Prostate gland (tissue), 2 donors: Measurements from ENCODE around the gene C17orf114.

Experiments used
- DNase-seq: peaks from one replicate; pipeline ENCODE4 v3.0.0-alpha.2; 2019; ENCODE audit warnings: low spot score
- H3K27ac ChIP-seq, 2 donors: fragments of 200-600 bp; sonication (generic); 2 replicates each; pipeline ENCODE4 v1.5.1; 2017 to 2019
- H3K27me3 ChIP-seq: fragments of 200-600 bp; sonication (generic); replicated peaks from 2 replicates; pipeline ENCODE4 v1.5.1; 2019; ENCODE audit not compliant: insufficient read depth
- H3K36me3 ChIP-seq, 2 donors: fragments of 200-600 bp; sonication (generic); 1 replicate in 1 of 2; 2 replicates in 1 of 2; pipeline versions ENCODE4 v1.5.1 to v1.8.1; 2017 to 2019
- H3K4me1 ChIP-seq: fragments of 200-600 bp; sonication (generic); replicated peaks from 2 replicates; pipeline ENCODE4 v1.5.1; 2019
- H3K4me3 ChIP-seq, 2 donors: fragments of 200-600 bp; sonication (generic); 2 replicates each; pipeline ENCODE4 v1.5.1; 2017 to 2019
- H3K9me3 ChIP-seq: fragments of 200-600 bp; sonication (generic); 2 replicates; pipeline ENCODE4 v1.5.1; 2017
- CTCF ChIP-seq, 4 experiments: fragments of 200-600 bp in 2 of 4; fragments of 450-650 bp in 2 of 4; sonication (generic) in 2 of 4; IDR thresholded peaks; 1 replicate in 3 of 4; 2 replicates in 1 of 4; pipeline ENCODE4 v1.5.1; 2016 to 2019; ENCODE audit warnings: antibody characterized with exemption in 4 of 4, mild to moderate bottlenecking in 2 of 4, moderate library complexity in 2 of 4
- POLR2A ChIP-seq: fragments of 450-650 bp; IDR thresholded peaks from one replicate; pipeline ENCODE4 v1.6.1; 2016; ENCODE audit warnings: antibody characterized with exemption, mild to moderate bottlenecking
- POLR2AphosphoS5 ChIP-seq: sonication (generic); formaldehyde crosslinking; IDR thresholded peaks from one replicate; pipeline ENCODE4 v1.6.1; 2017; ENCODE audit warnings: antibody characterized with exemption
- WGBS: methylation state at CpG from one replicate; pipeline ENCODE4 v1.1.5; 2018; 5-methylcytosine and 5-hydroxymethylcytosine counted together
- intact Hi-C: fragments of 100-400 bp; cut with DNase I; formaldehyde crosslinking; loops from one replicate; pipeline ENCODE4 v1.14.2; 2022

C17orf114 gene

GRCh38 chr17:4806777-4807604 lies 4.9 kb upstream of the C17orf114 start, which contains the start of gene PLD2:
TSS of gene PLD2 (plus strand) at chr17:4807152. CDS start at chr17:4807773, 621 bp downstream.
- TF ChIP-seq POLR2A (peak; percentile 80), CTCF (IDR thresholded peaks at IDR 0.05) (no peak)
- Histone ChIP-seq H3K27ac (peak within 1 kb of the TSS; percentile 79 to 83), H3K4me3 (peak within 1 kb of the TSS; percentile 76 to 83), H3K4me1 (peaks cover 4% of the 10 kb centered on the region), H3K36me3 (no peaks in the 10 kb centered on the region), H3K9me3 (no peaks in the 10 kb centered on the region), H3K27me3 (no peaks in the 10 kb centered on the region)
- peak; percentile 83 for DNase-seq
- intact Hi-C loops: loop anchor here (1.0 kb wide), 1 partner anchor 17 kb away; no protein-coding TSS in a partner anchor
- 1% methylated on average over 63 of the region's 106 CpGs for whole genome bisulfite sequencing

- H3K27ac ChIP-seq: peak overlapping the region; percentile 18 to 79
- no peak for DNase-seq
- no peaks in the 10 kb centered on the region for H3K9me3 ChIP-seq
- peaks cover 4% of the 10 kb centered on the region for H3K4me1 ChIP-seq
- WGBS: 2% methylated on average over 13 of the region's 16 CpGs
- no peaks in the 10 kb centered on the region for H3K27me3 ChIP-seq
- H3K36me3 ChIP-seq: no peaks in the 10 kb centered on the region
- TF ChIP-seq POLR2AphosphoS5 (no peak), POLR2A (no peak), CTCF (IDR thresholded peaks at IDR 0.05) (no peak)
- intact Hi-C loops: no loop called here
- peak overlapping the region; percentile 76 to 83 for H3K4me3 ChIP-seq
These were observed 4.3 kb upstream of the C17orf114 start for GRCh38 chr17:4806456-4806776.

GRCh38 chr17:4800462-4801196 lies 1.5 kb downstream of the C17orf114 start:
- no peak overlapping the region for H3K4me3 ChIP-seq
- TF ChIP-seq CTCF (IDR thresholded peaks at IDR 0.05): no peak
- no peak for DNase-seq
- intact Hi-C loops: no loop called here
- H3K9me3 ChIP-seq: no peaks in the 10 kb centered on the region
- H3K36me3 ChIP-seq: peaks cover 3 to 8% of the 10 kb centered on the region in 2 donors
- WGBS: 68% methylated on average over 10 of the region's 10 CpGs
- no peaks in the 10 kb centered on the region for H3K27me3 ChIP-seq
- peaks cover 3% of the 10 kb centered on the region for H3K4me1 ChIP-seq
- H3K27ac ChIP-seq: no peak overlapping the region

- H3K36me3 ChIP-seq: peaks cover 3 to 8% of the 10 kb centered on the region in 2 donors
- peak overlapping the region; percentile 65 to 66 for H3K27ac ChIP-seq
- TF ChIP-seq POLR2AphosphoS5 (no peak), POLR2A (no peak), CTCF (IDR thresholded peaks at IDR 0.05) (no peak)
- H3K27me3 ChIP-seq: no peaks in the 10 kb centered on the region
- H3K9me3 ChIP-seq: no peaks in the 10 kb centered on the region
- WGBS: under 1% methylated on average over 7 of the region's 7 CpGs
- peak overlapping the region; percentile 59 to 67 for H3K4me3 ChIP-seq
- intact Hi-C loops: no loop called here
- DNase-seq: no peak
- peaks cover 3% of the 10 kb centered on the region for H3K4me1 ChIP-seq
These were observed 5.6 kb downstream of the C17orf114 start for GRCh38 chr17:4796552-4796920.
